Measurements from ENCODE around the gene ZC3H10.

- TF ChIP-seq, protein P1, sequence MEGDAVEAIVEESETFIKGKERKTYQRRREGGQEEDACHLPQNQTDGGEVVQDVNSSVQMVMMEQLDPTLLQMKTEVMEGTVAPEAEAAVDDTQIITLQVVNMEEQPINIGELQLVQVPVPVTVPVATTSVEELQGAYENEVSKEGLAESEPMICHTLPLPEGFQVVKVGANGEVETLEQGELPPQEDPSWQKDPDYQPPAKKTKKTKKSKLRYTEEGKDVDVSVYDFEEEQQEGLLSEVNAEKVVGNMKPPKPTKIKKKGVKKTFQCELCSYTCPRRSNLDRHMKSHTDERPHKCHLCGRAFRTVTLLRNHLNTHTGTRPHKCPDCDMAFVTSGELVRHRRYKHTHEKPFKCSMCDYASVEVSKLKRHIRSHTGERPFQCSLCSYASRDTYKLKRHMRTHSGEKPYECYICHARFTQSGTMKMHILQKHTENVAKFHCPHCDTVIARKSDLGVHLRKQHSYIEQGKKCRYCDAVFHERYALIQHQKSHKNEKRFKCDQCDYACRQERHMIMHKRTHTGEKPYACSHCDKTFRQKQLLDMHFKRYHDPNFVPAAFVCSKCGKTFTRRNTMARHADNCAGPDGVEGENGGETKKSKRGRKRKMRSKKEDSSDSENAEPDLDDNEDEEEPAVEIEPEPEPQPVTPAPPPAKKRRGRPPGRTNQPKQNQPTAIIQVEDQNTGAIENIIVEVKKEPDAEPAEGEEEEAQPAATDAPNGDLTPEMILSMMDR (IDR thresholded peaks at IDR 0.05), result no peak
- TF ChIP-seq POLR2A (IDR thresholded peaks at IDR 0.05), result no peak
These were observed 8.7 kb downstream of the ZC3H10 start for GRCh38 chr12:56126732-56127239.
